Measurements from ENCODE around the gene SNAI3. TPM values are rescaled to one million over a fixed set of nuclear protein-coding genes. Genes with fewer than 3 reads are reported as not detected.

Gene SNAI3
- total RNA-seq, 4 donors from 2014 or later: 0.40 to 0.44 TPM; not detected in 2

GRCh38 chr16:88681084-88681680, 5.1 kb downstream of the SNAI3 start:
- Histone ChIP-seq H3K27me3 (peaks cover 69% of the 10 kb centered on the region), H3K4me3 (no peak overlapping the region), H3K9me3 (no peaks in the 10 kb centered on the region), H3K36me3 (no peaks in the 10 kb centered on the region), H3K4me1 (peaks cover 26% of the 10 kb centered on the region), H3K27ac (no peak overlapping the region)
- DNase-seq (ENCODE audit: low spot score in 2 of 2): peak in 1 of 2 donors; percentile 62
- TF ChIP-seq CTCF (IDR thresholded peaks at IDR 0.05): peak in 1 of 2 donors; percentile 44
- no peak for TF ChIP-seq EP300 (IDR thresholded peaks at IDR 0.05)
- TF ChIP-seq POLR2A (IDR thresholded peaks at IDR 0.05): no peak
- no peak for TF ChIP-seq POLR2AphosphoS5 (IDR thresholded peaks at IDR 0.05)
- WGBS: 69% methylated on average over 11 of the region's 31 CpGs

GRCh38 chr16:88680554-88681083, 5.7 kb downstream of the SNAI3 start:
- Histone ChIP-seq H3K27me3 (peaks cover 63% of the 10 kb centered on the region), H3K27ac (no peak overlapping the region), H3K4me1 (peaks cover 20% of the 10 kb centered on the region), H3K36me3 (no peaks in the 10 kb centered on the region), H3K9me3 (no peaks in the 10 kb centered on the region), H3K4me3 (no peak overlapping the region)
- TF ChIP-seq CTCF (IDR thresholded peaks at IDR 0.05) (no peak), EP300 (IDR thresholded peaks at IDR 0.05) (no peak), POLR2A (IDR thresholded peaks at IDR 0.05) (no peak)
- 95% methylated on average over 5 of the region's 5 CpGs for WGBS
- no peak for DNase-seq (ENCODE audit: low spot score in 2 of 2)

GRCh38 chr16:88678224-88678979, 7.9 kb downstream of the SNAI3 start:
- H3K4me3 ChIP-seq: no peak overlapping the region
- H3K36me3 ChIP-seq: no peaks in the 10 kb centered on the region
- DNase-seq (ENCODE audit: low spot score in 2 of 2): no peak
- TF ChIP-seq EP300 (IDR thresholded peaks at IDR 0.05) (no peak), POLR2AphosphoS5 (IDR thresholded peaks at IDR 0.05) (no peak), POLR2A (IDR thresholded peaks at IDR 0.05) (no peak), CTCF (IDR thresholded peaks at IDR 0.05) (no peak)
- WGBS: 69% methylated on average over 6 of the region's 32 CpGs
- H3K9me3 ChIP-seq: no peaks in the 10 kb centered on the region
- peaks cover 43% of the 10 kb centered on the region for H3K27me3 ChIP-seq
- no peak overlapping the region for H3K27ac ChIP-seq
- peaks cover 10% of the 10 kb centered on the region for H3K4me1 ChIP-seq

GRCh38 chr16:88677721-88678120, 8.6 kb downstream of the SNAI3 start:
- TF ChIP-seq POLR2A (IDR thresholded peaks at IDR 0.05) (no peak), POLR2AphosphoS5 (IDR thresholded peaks at IDR 0.05) (no peak), CTCF (IDR thresholded peaks at IDR 0.05) (no peak), EP300 (IDR thresholded peaks at IDR 0.05) (no peak)
- H3K4me1 ChIP-seq: peaks cover 10% of the 10 kb centered on the region
- peaks cover 40% of the 10 kb centered on the region for H3K27me3 ChIP-seq
- H3K4me3 ChIP-seq: no peak overlapping the region
- WGBS: 61% methylated on average over 9 of the region's 13 CpGs
- no peak for DNase-seq (ENCODE audit: low spot score in 2 of 2)
- H3K27ac ChIP-seq: no peak overlapping the region
- no peaks in the 10 kb centered on the region for H3K36me3 ChIP-seq
- H3K9me3 ChIP-seq: no peaks in the 10 kb centered on the region
